Memory B cell (primary cell): ENCODE results near the gene DRD3.
A peak's percentile ranks its signal among the peaks of the same experiment; 100 is the strongest.

Experiments
- ATAC-seq: fragments of 150-1000 bp; cut with Tn5 transposase; 2 replicates; pipeline ENCODE4 v1.10.0; 2021; ENCODE audit warnings: low read depth, mild to moderate bottlenecking, moderate library complexity
- DNase-seq, 2 donors: peaks; one replicate each; pipeline ENCODE4 v3.0.0; 2022; ENCODE audit warnings: low spot score in 2 of 2
- H3K27ac Mint-ChIP-seq: one replicate; pipeline ENCODE4 v1.8.0; 2022; ENCODE audit warnings: mild to moderate bottlenecking, moderate library complexity, mixed read lengths
- H3K27me3 Mint-ChIP-seq: one replicate; pipeline ENCODE4 v1.8.0; 2022; ENCODE audit warnings: mixed read lengths
- H3K36me3 Mint-ChIP-seq: one replicate; pipeline ENCODE4 v1.8.0; 2022; ENCODE audit warnings: mild to moderate bottlenecking, mixed read lengths
- H3K4me1 Mint-ChIP-seq: one replicate; pipeline ENCODE4 v1.8.0; 2022; ENCODE audit warnings: mixed read lengths
- H3K4me3 Mint-ChIP-seq: one replicate; pipeline ENCODE4 v1.8.0; 2022; ENCODE audit warnings: mild to moderate bottlenecking, moderate library complexity, mixed read lengths
- H3K9me3 Mint-ChIP-seq: one replicate; pipeline ENCODE4 v1.8.0; 2022; ENCODE audit warnings: mixed read lengths

Gene DRD3

DNA sequence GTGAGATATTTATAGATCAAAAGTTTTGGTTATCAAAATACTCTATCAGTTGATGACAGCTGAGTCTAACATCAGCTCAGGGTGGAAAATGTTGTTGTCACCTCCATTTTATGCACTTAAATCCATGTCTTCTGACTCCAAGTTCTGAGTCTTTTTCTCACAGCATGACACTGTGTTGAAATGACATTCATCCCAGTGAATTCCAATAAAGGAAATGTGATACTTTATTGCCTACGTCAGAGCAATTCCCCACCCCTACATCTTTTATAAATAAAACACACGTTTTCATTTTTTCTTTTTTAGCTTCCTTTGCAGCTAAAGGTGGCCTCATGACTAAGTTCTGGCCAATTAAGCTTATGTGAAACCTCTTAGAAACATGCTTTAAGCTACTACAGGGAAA lies 10.7 kb downstream of the DRD3 start:
- ATAC-seq: no peak
- H3K36me3 Mint-ChIP-seq: no peaks in the 10 kb centered on the region

DNA sequence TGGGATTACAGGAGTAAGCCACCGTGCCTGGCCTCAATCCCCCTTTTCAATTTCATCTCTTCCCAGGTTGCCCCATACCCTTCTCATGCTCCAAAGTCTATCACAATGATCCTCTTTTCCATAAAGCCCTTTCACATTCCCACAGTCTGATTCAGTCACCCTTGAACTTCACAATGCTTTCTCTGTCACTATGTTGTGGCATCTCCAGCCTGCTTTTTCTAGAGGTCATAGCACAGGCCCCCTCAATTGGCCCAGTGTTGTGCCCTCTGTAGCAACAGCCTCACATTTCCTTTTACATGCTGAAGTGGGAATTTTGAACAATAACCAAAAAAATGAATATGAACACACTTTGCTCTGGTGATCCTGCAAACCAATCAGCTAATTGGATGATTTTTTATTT lies 21.5 kb downstream of the DRD3 start:
- ATAC-seq (no peak), DNase-seq (no peak)
- no peak overlapping the region for H3K4me3 Mint-ChIP-seq
- no peaks in the 10 kb centered on the region for H3K27me3 Mint-ChIP-seq
- no peak overlapping the region for H3K27ac Mint-ChIP-seq
- H3K36me3 Mint-ChIP-seq: no peaks in the 10 kb centered on the region
- no peaks in the 10 kb centered on the region for H3K4me1 Mint-ChIP-seq
- no peaks in the 10 kb centered on the region for H3K9me3 Mint-ChIP-seq

More for the DNA sequence above, 10.7 kb downstream of the DRD3 start:
- Mint-ChIP-seq H3K4me3 (no peak overlapping the region), H3K4me1 (no peaks in the 10 kb centered on the region), H3K9me3 (no peaks in the 10 kb centered on the region), H3K27ac (no peak overlapping the region), H3K27me3 (no peaks in the 10 kb centered on the region)
- no peak for DNase-seq

DNA sequence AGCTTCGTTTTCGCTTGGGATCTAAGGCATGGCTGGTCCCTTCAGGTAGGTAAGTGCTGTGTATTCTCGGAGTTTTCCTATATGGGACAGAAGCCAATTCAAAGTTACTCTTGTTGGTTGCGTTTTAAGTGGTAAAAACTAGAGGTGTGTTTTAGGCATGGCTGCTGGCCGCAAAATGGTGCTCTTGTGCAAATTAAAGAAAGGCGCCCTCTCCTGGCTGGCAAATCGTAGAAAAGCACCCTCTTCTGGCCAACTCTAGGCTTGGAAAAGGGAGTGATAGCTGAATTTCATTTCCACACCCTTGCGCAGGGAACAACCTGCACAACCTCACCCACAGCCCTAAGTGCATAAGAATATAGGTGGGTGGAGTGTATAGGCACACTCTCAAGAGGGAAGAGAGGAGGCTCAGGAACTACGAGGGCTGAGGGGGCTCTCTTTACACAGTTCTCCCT lies 23.5 kb downstream of the DRD3 start:
- no peak overlapping the region for H3K4me3 Mint-ChIP-seq
- H3K9me3 Mint-ChIP-seq: no peaks in the 10 kb centered on the region
- ATAC-seq: no peak

DNA sequence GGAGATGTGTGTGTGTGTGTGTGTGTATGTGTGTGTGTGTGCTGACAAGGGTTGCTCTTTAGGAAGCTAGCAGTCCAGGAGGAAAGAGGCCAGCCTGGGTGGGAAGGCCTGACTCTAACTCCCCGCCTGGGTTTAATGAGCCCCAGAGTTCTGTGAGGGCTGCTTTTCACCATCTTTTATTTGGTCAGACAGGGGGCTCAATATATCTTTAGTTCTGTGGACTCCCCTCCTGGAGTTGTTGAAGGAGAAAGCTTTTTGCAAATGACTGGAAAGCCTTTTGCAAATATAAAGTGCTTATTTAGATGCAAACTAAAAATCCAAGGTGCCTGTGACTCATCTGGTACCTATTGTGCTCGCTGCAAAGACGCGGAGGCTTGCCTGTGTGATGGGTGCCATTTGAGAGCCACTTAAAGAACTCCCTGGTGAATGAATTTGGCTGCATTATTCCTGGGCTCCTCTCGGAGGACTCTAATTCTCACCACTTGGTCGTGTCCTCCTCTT lies 24.5 kb downstream of the DRD3 start:
- no peaks in the 10 kb centered on the region for H3K36me3 Mint-ChIP-seq
- ATAC-seq: no peak
- DNase-seq: no peak
- H3K27ac Mint-ChIP-seq: no peak overlapping the region
- H3K27me3 Mint-ChIP-seq: no peaks in the 10 kb centered on the region
- peaks cover 2% of the 10 kb centered on the region for H3K4me1 Mint-ChIP-seq
- no peak overlapping the region for H3K4me3 Mint-ChIP-seq
- H3K9me3 Mint-ChIP-seq: no peaks in the 10 kb centered on the region

More for the DNA sequence above, 23.5 kb downstream of the DRD3 start:
- H3K27ac Mint-ChIP-seq: no peak overlapping the region
- peak; percentile 11 to 19 for DNase-seq
- H3K4me1 Mint-ChIP-seq: peaks cover 2% of the 10 kb centered on the region
- H3K36me3 Mint-ChIP-seq: no peaks in the 10 kb centered on the region
- no peaks in the 10 kb centered on the region for H3K27me3 Mint-ChIP-seq

DNA sequence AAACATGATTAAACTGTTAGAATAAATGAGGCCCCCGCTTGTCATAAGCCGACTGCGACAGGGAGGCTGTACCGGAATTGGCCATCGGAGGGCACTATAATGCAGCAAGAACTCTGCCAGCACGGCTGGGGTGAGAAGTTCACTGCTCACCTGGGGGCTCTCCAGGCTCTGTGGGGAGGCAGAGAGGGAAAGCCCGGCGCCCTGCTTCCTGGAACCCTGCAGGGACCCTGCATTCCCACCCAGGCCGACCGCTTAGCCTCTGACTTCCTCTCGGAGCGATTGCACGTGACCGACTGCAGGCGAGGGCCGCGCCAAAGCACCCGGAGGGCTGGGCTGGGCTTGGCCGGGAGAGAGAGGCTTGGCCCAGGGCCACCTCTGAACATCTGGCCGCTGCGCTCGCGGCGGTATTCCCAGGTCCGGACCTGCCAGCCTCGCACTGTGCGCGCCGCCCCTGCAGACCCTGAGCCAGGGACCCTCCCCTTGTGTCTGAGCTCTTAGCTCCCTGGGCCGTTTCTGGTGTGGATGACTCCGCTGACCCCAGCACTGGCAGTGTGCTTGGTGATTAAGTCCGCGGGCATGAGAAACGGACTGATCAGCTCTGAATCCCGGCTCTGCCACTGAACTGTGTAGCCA lies 26.2 kb downstream of the DRD3 start:
- Mint-ChIP-seq H3K4me3 (peak overlapping the region; percentile 74), H3K4me1 (peaks cover 2% of the 10 kb centered on the region), H3K9me3 (no peaks in the 10 kb centered on the region), H3K27ac (peak overlapping the region; percentile 17), H3K36me3 (no peaks in the 10 kb centered on the region), H3K27me3 (no peaks in the 10 kb centered on the region)
- peak; percentile 92 for ATAC-seq
- DNase-seq: peak; percentile 88 to 93

DNA sequence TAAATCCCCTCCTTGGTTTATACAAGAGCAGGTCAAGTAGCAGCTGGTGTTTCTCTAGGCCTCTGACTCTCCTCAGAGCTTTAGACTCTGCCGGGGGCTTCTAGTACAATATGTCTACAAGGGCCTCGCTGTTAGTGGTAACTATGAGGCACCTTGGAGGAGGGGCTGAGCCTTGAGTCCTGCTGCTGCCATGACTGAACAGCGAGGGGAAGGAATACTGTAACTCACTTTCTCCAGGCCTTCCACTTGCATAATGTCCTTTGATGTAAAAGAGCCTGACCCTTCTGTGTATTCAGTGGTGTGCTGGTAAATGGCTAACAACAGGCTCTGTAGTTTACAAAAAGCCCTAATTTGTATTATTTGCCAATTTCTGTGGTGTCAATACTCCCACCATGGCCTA lies 27.8 kb downstream of the DRD3 start:
- Mint-ChIP-seq H3K4me1 (peaks cover 2% of the 10 kb centered on the region), H3K27ac (no peak overlapping the region), H3K27me3 (no peaks in the 10 kb centered on the region), H3K4me3 (no peak overlapping the region), H3K36me3 (no peaks in the 10 kb centered on the region), H3K9me3 (no peaks in the 10 kb centered on the region)
- ATAC-seq (no peak), DNase-seq (no peak)

DNA sequence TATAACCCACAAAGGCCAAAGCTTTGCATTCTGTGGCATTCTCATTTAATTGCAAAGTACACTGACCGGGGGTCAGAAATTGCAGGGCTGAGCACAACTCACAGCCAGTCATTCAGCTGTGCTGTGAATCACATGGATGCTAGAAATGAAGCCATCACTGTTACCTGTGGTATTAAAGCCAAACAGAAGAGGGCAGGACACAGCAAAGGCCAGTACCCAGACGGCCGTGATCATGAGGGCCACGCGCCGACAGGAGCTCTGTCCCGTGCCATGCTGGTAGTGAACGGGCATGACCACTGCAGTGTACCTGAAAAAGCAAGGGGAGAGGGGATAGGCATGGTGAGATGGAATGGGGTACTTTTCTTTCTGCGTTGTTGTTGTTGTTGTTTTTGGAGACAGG lies 31.6 kb downstream of the DRD3 start:
- Mint-ChIP-seq H3K4me3 (no peak overlapping the region), H3K4me1 (peaks cover 2% of the 10 kb centered on the region), H3K36me3 (no peaks in the 10 kb centered on the region), H3K27ac (no peak overlapping the region), H3K27me3 (no peaks in the 10 kb centered on the region), H3K9me3 (no peaks in the 10 kb centered on the region)
- ATAC-seq: no peak
- no peak for DNase-seq

DNA sequence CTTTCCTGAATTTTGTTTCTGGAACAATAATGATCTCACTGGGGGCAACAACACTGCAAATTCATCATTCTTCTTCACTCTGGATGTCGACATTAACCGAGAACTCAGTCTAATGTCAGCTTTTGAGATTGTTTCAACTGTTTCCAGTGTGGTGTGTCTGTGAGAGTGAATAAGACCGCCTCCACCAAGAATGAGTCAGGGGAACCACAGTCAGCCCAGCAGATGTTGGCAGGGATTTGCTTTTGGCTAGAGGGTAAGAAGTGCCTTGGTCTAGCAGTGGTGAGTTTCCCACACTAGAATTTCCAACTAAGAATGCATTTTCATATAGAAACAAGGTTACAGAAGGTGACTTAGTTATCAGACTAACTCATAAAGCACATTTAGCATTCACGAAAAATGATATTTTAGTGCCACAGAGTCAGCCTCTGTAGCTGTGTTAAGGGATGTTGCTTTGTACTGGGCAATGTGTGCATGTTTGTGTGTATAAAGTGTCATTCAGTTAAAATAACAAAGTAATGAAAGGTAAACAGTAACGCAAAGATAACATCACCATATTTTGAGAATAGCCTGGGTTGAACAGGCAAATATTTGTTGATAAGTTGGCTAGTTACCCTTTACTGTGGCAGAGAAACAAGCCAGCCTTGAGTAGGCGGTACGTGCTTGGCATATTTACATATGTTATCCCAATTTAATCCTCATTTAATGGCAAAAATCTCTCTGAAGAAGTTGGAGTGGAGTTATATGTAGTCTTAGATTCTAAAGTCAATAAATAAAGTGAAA lies 33.8 kb downstream of the DRD3 start:
- Mint-ChIP-seq H3K9me3 (no peaks in the 10 kb centered on the region), H3K27me3 (no peaks in the 10 kb centered on the region), H3K4me3 (no peak overlapping the region), H3K27ac (no peak overlapping the region), H3K4me1 (no peaks in the 10 kb centered on the region), H3K36me3 (no peaks in the 10 kb centered on the region)
- DNase-seq (no peak), ATAC-seq (no peak)

DNA sequence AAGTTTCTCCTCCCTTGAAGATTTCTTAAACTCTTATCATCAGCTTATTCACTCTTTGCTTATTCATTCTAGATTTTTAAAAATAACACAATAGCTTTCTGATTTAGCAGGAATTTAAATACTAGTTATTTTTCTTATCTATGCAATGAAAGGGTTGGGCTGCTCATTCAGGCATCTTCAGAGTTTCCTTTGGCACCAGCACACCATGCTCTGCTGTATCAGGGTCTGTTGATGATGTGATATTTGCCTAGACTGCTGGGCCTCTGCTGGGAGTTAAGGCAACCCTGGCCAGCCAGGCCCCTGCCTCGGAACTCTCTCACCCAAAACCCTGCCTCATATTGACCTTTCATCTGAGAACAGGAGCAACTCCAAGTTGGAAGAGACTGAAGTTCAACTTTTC lies 35.0 kb downstream of the DRD3 start:
- H3K9me3 Mint-ChIP-seq: no peaks in the 10 kb centered on the region
- H3K4me3 Mint-ChIP-seq: no peak overlapping the region
- H3K36me3 Mint-ChIP-seq: no peaks in the 10 kb centered on the region
- H3K4me1 Mint-ChIP-seq: no peaks in the 10 kb centered on the region
- DNase-seq: no peak
- no peak for ATAC-seq
- no peaks in the 10 kb centered on the region for H3K27me3 Mint-ChIP-seq
- no peak overlapping the region for H3K27ac Mint-ChIP-seq

DNA sequence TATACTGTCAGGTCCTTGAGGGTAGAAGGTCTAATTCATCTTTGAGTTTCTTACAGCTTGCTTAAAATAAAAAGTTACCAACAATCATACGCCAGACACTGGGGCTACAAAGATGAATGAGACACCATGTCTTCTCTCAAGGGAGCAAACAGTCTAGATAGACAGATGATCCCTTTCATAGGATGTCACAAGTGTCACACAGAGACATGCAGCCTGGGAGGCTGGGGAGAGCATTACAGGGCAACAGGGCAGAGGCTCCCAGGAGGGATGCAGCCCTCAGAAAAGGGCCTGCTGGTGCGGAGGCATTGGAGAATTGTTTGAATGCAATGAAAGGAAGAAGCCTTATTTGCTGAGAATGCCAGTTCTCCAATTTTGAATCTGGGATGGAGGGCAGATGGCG lies 39.0 kb downstream of the DRD3 start:
- no peak for ATAC-seq
- no peak overlapping the region for H3K4me3 Mint-ChIP-seq
- H3K36me3 Mint-ChIP-seq: peaks cover 6% of the 10 kb centered on the region
- peaks cover 4% of the 10 kb centered on the region for H3K27me3 Mint-ChIP-seq
- H3K4me1 Mint-ChIP-seq: no peaks in the 10 kb centered on the region
- no peak for DNase-seq
- peaks cover 5% of the 10 kb centered on the region for H3K9me3 Mint-ChIP-seq
- H3K27ac Mint-ChIP-seq: no peak overlapping the region

DNA sequence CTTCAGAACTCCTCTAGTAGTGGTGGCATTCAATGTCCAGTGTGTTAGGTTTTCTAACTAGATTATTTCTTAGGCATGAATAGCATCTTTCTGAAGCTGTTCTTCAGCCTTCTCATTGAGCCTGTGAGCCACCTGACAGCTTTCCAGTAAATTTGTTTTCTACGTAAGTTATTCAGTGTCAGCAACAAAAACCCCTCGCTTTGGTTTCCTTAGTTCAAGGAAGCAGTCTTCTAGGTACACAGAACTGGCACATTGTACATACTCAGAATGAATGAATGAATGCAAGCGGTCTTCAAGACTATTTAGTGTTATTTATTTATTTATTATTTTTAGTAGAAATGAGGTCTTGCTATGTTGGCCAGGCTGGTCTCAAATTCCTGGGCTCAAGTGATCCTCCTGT lies 44.9 kb downstream of the DRD3 start:
- H3K9me3 Mint-ChIP-seq: peaks cover 5% of the 10 kb centered on the region

DNA sequence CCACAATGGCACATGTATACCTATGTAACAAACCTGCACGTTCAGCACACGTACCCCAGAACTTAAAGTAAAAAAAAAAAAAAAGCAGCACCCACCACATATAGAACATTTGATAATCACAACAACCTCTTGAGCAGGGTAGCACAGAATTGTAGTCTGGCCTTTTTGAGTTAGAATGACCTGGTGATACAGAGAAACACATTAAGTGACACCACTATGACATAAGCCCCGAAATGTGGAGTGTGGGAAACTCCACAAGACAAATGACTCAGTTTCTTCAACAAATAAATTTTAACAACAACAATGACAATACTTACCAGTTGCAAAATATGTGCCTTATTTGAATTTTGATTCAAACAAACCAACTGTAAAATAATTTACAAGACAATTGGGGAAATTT lies 46.4 kb downstream of the DRD3 start:
- Mint-ChIP-seq H3K36me3 (peaks cover 2% of the 10 kb centered on the region), H3K9me3 (peaks cover 3% of the 10 kb centered on the region), H3K27me3 (peaks cover 2% of the 10 kb centered on the region), H3K27ac (no peak overlapping the region), H3K4me1 (no peaks in the 10 kb centered on the region), H3K4me3 (no peak overlapping the region)
- ATAC-seq: no peak
- DNase-seq: no peak

More for the DNA sequence above, 44.9 kb downstream of the DRD3 start:
- ATAC-seq (no peak), DNase-seq (no peak)
- Mint-ChIP-seq H3K27me3 (peaks cover 4% of the 10 kb centered on the region), H3K36me3 (peaks cover 6% of the 10 kb centered on the region), H3K4me1 (no peaks in the 10 kb centered on the region), H3K4me3 (no peak overlapping the region), H3K27ac (no peak overlapping the region)

DNA sequence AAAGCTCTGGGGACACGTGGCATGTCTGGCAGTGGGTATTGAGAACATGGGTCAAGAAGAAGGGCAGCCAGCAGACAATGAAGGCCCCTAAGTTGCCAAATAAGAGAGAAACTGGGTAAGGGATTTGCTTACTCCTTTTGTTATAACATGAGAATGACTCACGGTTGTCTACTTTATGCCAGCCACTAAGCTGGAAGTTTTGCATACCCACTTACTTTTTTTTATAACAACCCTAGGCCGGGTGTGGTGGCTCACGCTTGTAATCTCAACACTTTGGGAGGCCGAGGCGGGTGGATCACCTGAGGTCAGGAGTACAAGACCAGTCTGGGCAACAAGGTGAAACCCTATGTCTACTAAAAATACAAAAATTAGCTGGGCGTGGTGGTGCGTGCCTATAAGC lies 50.0 kb downstream of the DRD3 start:
- Mint-ChIP-seq H3K27ac (no peak overlapping the region), H3K4me1 (no peaks in the 10 kb centered on the region), H3K27me3 (no peaks in the 10 kb centered on the region), H3K4me3 (no peak overlapping the region), H3K36me3 (no peaks in the 10 kb centered on the region), H3K9me3 (no peaks in the 10 kb centered on the region)
- DNase-seq (no peak), ATAC-seq (no peak)

DNA sequence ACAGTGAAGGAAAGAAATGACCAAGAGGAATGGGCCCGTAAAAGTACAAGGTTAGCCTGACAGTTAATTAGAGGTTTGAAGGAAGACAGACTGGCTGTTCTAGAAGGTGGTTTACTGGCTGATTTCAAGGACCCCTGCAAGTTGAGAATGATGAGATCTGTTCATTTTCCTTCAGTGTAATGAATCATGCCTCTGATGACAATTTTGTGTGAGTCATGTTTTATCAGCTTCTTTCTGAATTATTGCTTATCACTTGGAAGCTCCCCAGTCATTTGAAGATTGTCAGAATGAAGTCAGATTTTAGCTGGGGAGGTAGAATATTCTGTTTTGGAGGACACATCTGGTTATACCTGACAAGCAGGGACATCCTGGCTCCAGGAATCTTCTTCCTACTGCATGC lies 50.6 kb downstream of the DRD3 start:
- H3K27ac Mint-ChIP-seq: no peak overlapping the region
- no peaks in the 10 kb centered on the region for H3K9me3 Mint-ChIP-seq
- H3K4me1 Mint-ChIP-seq: no peaks in the 10 kb centered on the region
- DNase-seq (no peak), ATAC-seq (no peak)
- no peaks in the 10 kb centered on the region for H3K36me3 Mint-ChIP-seq
- no peak overlapping the region for H3K4me3 Mint-ChIP-seq
- no peaks in the 10 kb centered on the region for H3K27me3 Mint-ChIP-seq

DNA sequence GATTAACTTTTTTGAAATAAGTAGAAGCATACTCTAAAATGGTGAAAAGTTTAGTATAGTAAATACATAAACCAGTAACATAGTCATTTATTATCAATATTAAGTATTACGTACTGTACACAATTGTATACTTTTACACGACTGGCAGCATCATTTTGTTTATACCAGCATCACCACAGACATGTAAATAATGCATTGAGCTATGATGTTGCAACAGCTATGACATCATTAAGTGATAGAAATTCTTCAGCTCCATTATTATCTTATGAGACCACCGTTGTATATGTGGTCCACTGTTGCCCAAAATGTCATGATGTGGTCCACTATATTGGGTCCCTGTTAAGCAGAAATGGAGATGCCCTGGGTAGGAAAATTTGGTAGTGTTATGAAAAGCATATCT lies 51.3 kb downstream of the DRD3 start:
- Mint-ChIP-seq H3K27ac (no peak overlapping the region), H3K9me3 (no peaks in the 10 kb centered on the region), H3K4me3 (no peak overlapping the region), H3K36me3 (no peaks in the 10 kb centered on the region), H3K4me1 (no peaks in the 10 kb centered on the region), H3K27me3 (no peaks in the 10 kb centered on the region)
- DNase-seq (no peak), ATAC-seq (no peak)
